ENCODE data around the gene POLR2I.

Gene POLR2I

DNA sequence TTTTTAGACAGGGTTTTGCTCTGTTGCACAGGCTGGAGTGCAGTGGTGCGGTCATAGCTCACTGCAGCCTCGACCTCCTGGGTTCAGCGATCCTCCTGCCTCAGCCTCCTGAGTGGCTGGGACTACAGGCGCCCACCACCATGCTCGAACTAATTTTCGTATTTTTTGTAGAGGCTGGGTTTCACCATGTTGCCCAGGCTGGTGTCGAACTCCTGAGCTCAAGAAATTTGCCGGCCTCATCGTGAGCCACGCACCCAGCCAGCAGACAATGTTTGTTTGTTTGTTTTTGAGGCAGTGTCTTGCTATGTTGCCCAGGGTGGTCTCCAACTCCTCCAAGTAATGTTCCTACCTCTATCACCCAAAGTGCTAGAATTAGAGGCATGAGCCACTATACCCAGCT, 38.5 kb upstream of the POLR2I start:
- Histone ChIP-seq H2AFZ (ENCODE audit: low read length) (no peak overlapping the region), H3K9ac (ENCODE audit: low read length) (no peak overlapping the region), H3K4me1 (ENCODE audit: low read length) (no peaks in the 10 kb centered on the region), H3K9me3 (replicated peaks; ENCODE audit: insufficient read depth, low read length) (no peaks in the 10 kb centered on the region), H3K79me2 (ENCODE audit: low read length) (no peaks in the 10 kb centered on the region), H3K4me2 (ENCODE audit: low read depth, low read length) (no peak overlapping the region), H3K27ac (ENCODE audit: low read length) (no peak overlapping the region), H3K27me3 (replicated peaks; ENCODE audit: insufficient read depth, low read length) (no peaks in the 10 kb centered on the region), H4K20me1 (ENCODE audit: insufficient read depth, low read length) (no peaks in the 10 kb centered on the region), H3K36me3 (replicated peaks; ENCODE audit: insufficient read depth, low read length) (0 out of 2 replicates have a peak, but pooled peaks cover 4% of the 10 kb centered on the region), H3F3A (ENCODE audit: insufficient read depth, low read length) (no peaks in the 10 kb centered on the region), H3K4me3 (ENCODE audit: low read length) (no peak overlapping the region), H3K9me2 (replicated peaks; ENCODE audit: insufficient read depth, low read length) (no peaks in the 10 kb centered on the region)
- no peak for TF ChIP-seq EZH2phosphoT487 (IDR thresholded peaks at IDR 0.05; ENCODE audit: low read length)
- no peak for TF ChIP-seq EZH2 (optimal IDR thresholded peaks at IDR 0.05; ENCODE audit: low read depth, low read length)
- TF ChIP-seq, protein P1, sequence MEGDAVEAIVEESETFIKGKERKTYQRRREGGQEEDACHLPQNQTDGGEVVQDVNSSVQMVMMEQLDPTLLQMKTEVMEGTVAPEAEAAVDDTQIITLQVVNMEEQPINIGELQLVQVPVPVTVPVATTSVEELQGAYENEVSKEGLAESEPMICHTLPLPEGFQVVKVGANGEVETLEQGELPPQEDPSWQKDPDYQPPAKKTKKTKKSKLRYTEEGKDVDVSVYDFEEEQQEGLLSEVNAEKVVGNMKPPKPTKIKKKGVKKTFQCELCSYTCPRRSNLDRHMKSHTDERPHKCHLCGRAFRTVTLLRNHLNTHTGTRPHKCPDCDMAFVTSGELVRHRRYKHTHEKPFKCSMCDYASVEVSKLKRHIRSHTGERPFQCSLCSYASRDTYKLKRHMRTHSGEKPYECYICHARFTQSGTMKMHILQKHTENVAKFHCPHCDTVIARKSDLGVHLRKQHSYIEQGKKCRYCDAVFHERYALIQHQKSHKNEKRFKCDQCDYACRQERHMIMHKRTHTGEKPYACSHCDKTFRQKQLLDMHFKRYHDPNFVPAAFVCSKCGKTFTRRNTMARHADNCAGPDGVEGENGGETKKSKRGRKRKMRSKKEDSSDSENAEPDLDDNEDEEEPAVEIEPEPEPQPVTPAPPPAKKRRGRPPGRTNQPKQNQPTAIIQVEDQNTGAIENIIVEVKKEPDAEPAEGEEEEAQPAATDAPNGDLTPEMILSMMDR (IDR thresholded peaks at IDR 0.05; ENCODE audit: low read length) = no peak
- no peak for DNase-seq

DNA sequence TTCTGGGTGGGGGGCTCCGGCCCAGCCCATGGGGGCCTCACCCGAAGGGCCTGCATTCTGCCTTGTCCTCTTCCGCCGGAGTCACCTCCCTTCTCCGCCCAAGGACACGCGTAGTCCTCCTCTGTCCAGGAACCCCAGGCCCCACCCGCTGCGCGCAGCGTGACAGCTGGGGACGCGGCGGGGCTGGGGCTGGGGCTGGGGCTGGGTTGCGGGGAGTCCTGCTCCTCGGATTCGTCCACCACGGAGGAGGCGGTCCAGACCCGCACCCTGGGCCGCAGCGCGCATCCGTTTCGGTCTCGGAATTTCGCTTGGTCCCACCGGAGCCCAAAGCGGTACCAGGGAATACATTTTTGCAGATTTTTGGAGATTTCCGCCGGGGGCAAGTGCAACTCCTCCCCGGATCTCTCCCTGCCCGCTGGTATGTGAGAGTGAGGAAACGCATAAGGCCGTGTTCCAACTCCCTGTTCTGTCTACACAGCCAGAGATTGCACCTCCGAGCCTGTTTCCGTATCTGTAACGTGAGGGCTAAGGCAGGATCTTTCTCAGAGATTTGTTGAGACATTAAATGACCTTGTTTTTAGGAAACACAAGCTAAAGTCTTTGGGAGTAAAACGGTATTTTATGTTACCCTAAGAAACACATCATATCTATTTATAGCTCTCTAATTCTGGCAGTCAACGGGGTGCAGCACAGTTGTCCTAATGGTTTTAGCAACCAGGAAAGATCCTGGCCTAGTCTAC, 37.8 kb upstream of the POLR2I start, which contains the start of gene COX7A1:
Gene COX7A1 (minus strand): TSS at position 96 of the 740 bp plus-strand sequence. CDS start 40 bp downstream, at position 56.
- H3K9me2 ChIP-seq (replicated peaks; ENCODE audit: insufficient read depth, low read length) = no peaks in the 10 kb centered on the region
- H3K9me3 ChIP-seq (replicated peaks; ENCODE audit: insufficient read depth, low read length) = no peaks in the 10 kb centered on the region
- no peaks in the 10 kb centered on the region for H3K27me3 ChIP-seq (replicated peaks; ENCODE audit: insufficient read depth, low read length)
- H2AFZ ChIP-seq (ENCODE audit: low read length) = no peak within 1 kb of the TSS
- DNase-seq = no peak
- H3K36me3 ChIP-seq (replicated peaks; ENCODE audit: insufficient read depth, low read length) = 0 out of 2 replicates have a peak, but pooled peaks cover 4% of the 10 kb centered on the region
- H3K4me1 ChIP-seq (ENCODE audit: low read length) = no peaks in the 10 kb centered on the region
- H3K27ac ChIP-seq (ENCODE audit: low read length) = no peak within 1 kb of the TSS
- no peak within 1 kb of the TSS for H3K4me3 ChIP-seq (ENCODE audit: low read length)
- no peak within 1 kb of the TSS for H3K9ac ChIP-seq (ENCODE audit: low read length)
- TF ChIP-seq, protein P1 (IDR thresholded peaks at IDR 0.05; ENCODE audit: low read length) = no peak
- no peak for TF ChIP-seq EZH2 (optimal IDR thresholded peaks at IDR 0.05; ENCODE audit: low read depth, low read length)
- no peak for TF ChIP-seq EZH2phosphoT487 (IDR thresholded peaks at IDR 0.05; ENCODE audit: low read length)
- H3F3A ChIP-seq (ENCODE audit: insufficient read depth, low read length) = no peaks in the 10 kb centered on the region
- no peaks in the 10 kb centered on the region for H4K20me1 ChIP-seq (ENCODE audit: insufficient read depth, low read length)
- H3K79me2 ChIP-seq (ENCODE audit: low read length) = no peaks in the 10 kb centered on the region
- no peak within 1 kb of the TSS for H3K4me2 ChIP-seq (ENCODE audit: low read depth, low read length)

GRCh38 chr19:36152019-36152351, 37.3 kb upstream of the POLR2I start:
- no peaks in the 10 kb centered on the region for H3K79me2 ChIP-seq (ENCODE audit: low read length)
- no peaks in the 10 kb centered on the region for H3K9me3 ChIP-seq (replicated peaks; ENCODE audit: insufficient read depth, low read length)
- H3K4me1 ChIP-seq (ENCODE audit: low read length) = no peaks in the 10 kb centered on the region
- H3K27ac ChIP-seq (ENCODE audit: low read length) = no peak overlapping the region
- H4K20me1 ChIP-seq (ENCODE audit: insufficient read depth, low read length) = no peaks in the 10 kb centered on the region
- no peak for DNase-seq
- H3K9ac ChIP-seq (ENCODE audit: low read length) = no peak overlapping the region
- no peak overlapping the region for H2AFZ ChIP-seq (ENCODE audit: low read length)
- TF ChIP-seq EZH2 (optimal IDR thresholded peaks at IDR 0.05; ENCODE audit: low read depth, low read length) (no peak), EZH2phosphoT487 (IDR thresholded peaks at IDR 0.05; ENCODE audit: low read length) (no peak)
- TF ChIP-seq, protein P1 (IDR thresholded peaks at IDR 0.05; ENCODE audit: low read length) = no peak
- H3K4me3 ChIP-seq (ENCODE audit: low read length) = no peak overlapping the region
- H3K27me3 ChIP-seq (replicated peaks; ENCODE audit: insufficient read depth, low read length) = no peaks in the 10 kb centered on the region
- H3F3A ChIP-seq (ENCODE audit: insufficient read depth, low read length) = no peaks in the 10 kb centered on the region
- 0 out of 2 replicates have a peak, but pooled peaks cover 4% of the 10 kb centered on the region for H3K36me3 ChIP-seq (replicated peaks; ENCODE audit: insufficient read depth, low read length)
- no peaks in the 10 kb centered on the region for H3K9me2 ChIP-seq (replicated peaks; ENCODE audit: insufficient read depth, low read length)
- no peak overlapping the region for H3K4me2 ChIP-seq (ENCODE audit: low read depth, low read length)
